ENCODE measurements around the gene HOXA1. TPM values are rescaled to one million over a fixed set of nuclear protein-coding genes. Genes with fewer than 3 reads are reported as not detected.

The HOXA1 gene
- total and polyA plus RNA-seq, 2 of the 4 experiments (the other 2 are of a cell fraction) = 0.54 to 1.8 TPM

- intact Hi-C loops (cut with micrococcal nuclease) (loop anchor here (5.0 kb wide), 1 partner anchor 1247 kb away; no protein-coding TSS in a partner anchor), in situ Hi-C loops (cut with MboI; ENCODE audit: low sequenced_read_pairs) (loop anchor here (5.0 to 10.0 kb wide), 3 partner anchors 37 to 945 kb away; partner anchors contain the start of gene HOXA2), dilution Hi-C loops (cut with HindIII; ENCODE audit: low sequenced_read_pairs, unreplicated experiment) (no loop called here)
- no TSS peak for BruUV-seq (replicated peaks)
- H3K9ac ChIP-seq (ENCODE audit: low read depth, low read length) = peak overlapping the region; percentile 89
- H2BK5ac ChIP-seq (ENCODE audit: low read depth, low read length, poor library complexity, severe bottlenecking) = peak overlapping the region; percentile 35
- H3K4me1 ChIP-seq (ENCODE audit: control insufficient read depth, insufficient read depth, low read length) = peaks cover 15% of the 10 kb centered on the region
- H3K27me3 ChIP-seq (ENCODE audit: control insufficient read depth, insufficient read depth, low read length) = no peaks in the 10 kb centered on the region
- ChIA-PET CTCF (interaction anchor here (0.6 kb wide), 1 partner anchor 458 kb away, joined by 3 read pairs; no protein-coding TSS in a partner anchor), POLR2A (ENCODE audit: unreplicated experiment) (no interaction called here)
- no peak for DNase-seq
- WGBS, 2 experiments (ENCODE audit: extremely low coverage in 2 of 2, insufficient read length in 1 of 2) = 2% methylated on average over 32 of the region's 53 CpGs; no CpG with 5 or more reads in 1 of the 2 experiments
- H3K4me3 ChIP-seq (ENCODE audit: insufficient read depth, low read depth, low read length) = peak overlapping the region; percentile 30
- H3K79me1 ChIP-seq (ENCODE audit: low read depth in 1 of 2, low read length in 2 of 2) = peaks cover 0 to 31% of the 10 kb centered on the region in 2 experiments; a peak in 2 of 4 replicates
- peak overlapping the region; percentile 92 for H3K14ac ChIP-seq (replicated peaks; ENCODE audit: low read depth, low read length)
- H3K9me3 ChIP-seq (ENCODE audit: control insufficient read depth, insufficient read depth, low read length) = no peaks in the 10 kb centered on the region
- H2BK20ac ChIP-seq (ENCODE audit: low read depth, low read length) = peak overlapping the region; percentile 63
- peak overlapping the region; percentile 90 for H4K91ac ChIP-seq (ENCODE audit: insufficient read depth, low read depth, low read length)
- H3K36me3 ChIP-seq (ENCODE audit: control insufficient read depth, insufficient read depth, low read length) = peaks cover 9% of the 10 kb centered on the region
- H3K4ac ChIP-seq (ENCODE audit: low read depth, low read length) = peak overlapping the region; percentile 93
- peak overlapping the region; percentile 97 for H3K23ac ChIP-seq (ENCODE audit: low read depth, low read length)
- H2BK120ac ChIP-seq (ENCODE audit: low read depth, low read length) = peak overlapping the region; percentile 93
- H3K56ac ChIP-seq (ENCODE audit: extremely low read depth, insufficient read depth, low read length) = peak overlapping the region; percentile 83
- H2AFZ ChIP-seq (replicated peaks; ENCODE audit: low read length, poor library complexity) = peak overlapping the region; percentile 87
- 0 out of 2 replicates have a peak overlapping the region, but pooled peaks have one; percentile 42 for H2AK5ac ChIP-seq (ENCODE audit: low read depth, low read length)
- H2AK9ac ChIP-seq (replicated peaks; ENCODE audit: low read depth, low read length, poor library complexity) = peak overlapping the region; percentile 63
- peak overlapping the region; percentile 94 for H3K4me2 ChIP-seq (ENCODE audit: low read depth, low read length)
- no peaks in the 10 kb centered on the region for H4K20me1 ChIP-seq (ENCODE audit: insufficient read depth, low read length)
- peak; percentile 33; the same call in 1 of the 2 replicates for TF ChIP-seq CHD1 (IDR thresholded peaks at IDR 0.05; ENCODE audit: low read depth, low read length)
- no peak for TF ChIP-seq RFX5 (IDR thresholded peaks at IDR 0.05; ENCODE audit: low read depth, low read length)
- H3K18ac ChIP-seq (ENCODE audit: low read depth, low read length) = peak overlapping the region; percentile 95
- peak overlapping the region; percentile 69 to 87 for H4K8ac ChIP-seq (ENCODE audit: low read depth in 2 of 2, low read length in 2 of 2)
- peak overlapping the region; percentile 97; the same call in 2 of the 3 replicates for H2BK15ac ChIP-seq (ENCODE audit: low read depth, low read length)
- H4K5ac ChIP-seq (ENCODE audit: low read depth, low read length) = peak overlapping the region; percentile 97
- ATAC-seq (ENCODE audit: low read depth) = no peak
- peak overlapping the region; percentile 94 for H3K27ac ChIP-seq (ENCODE audit: insufficient read depth, low read length)
- no peaks in the 10 kb centered on the region for H3K9me1 ChIP-seq (ENCODE audit: insufficient read depth, low read length)
These were observed 43.7 kb upstream of the HOXA1 start for GRCh38 chr7:27139334-27140125.

Data from IMR-90 (cell line).